Activated gamma-delta T cell (primary cell): ENCODE measurements around the gene MAPT.
"Not testable (repeated sequence)": the region's sequence is repeated elsewhere in the genome, so short reads cannot be mapped to it uniquely, and the experiment has no call there.

Experiments used
- DNase-seq: peaks from one replicate; lab custom pipeline; 2025; lab: John Stamatoyannopoulos, UW

MAPT gene

GRCh38 chr17:45862127-45862526 is 32.2 kb upstream of the MAPT start:
- not testable (repeated sequence) for DNase-seq

- DNase-seq, result no peak
Measured at GRCh38 chr17:45863857-45864654, 30.3 kb upstream of the MAPT start.

- no peak for DNase-seq
Measured at GRCh38 chr17:45867171-45867570, 27.2 kb upstream of the MAPT start.

GRCh38 chr17:45867702-45868101 is 26.7 kb upstream of the MAPT start:
- no peak for DNase-seq

- no peak for DNase-seq
Measured at GRCh38 chr17:45868276-45868675, 26.1 kb upstream of the MAPT start.

- no peak for DNase-seq
Measured at GRCh38 chr17:45869676-45870341, 24.5 kb upstream of the MAPT start.

- no peak for DNase-seq
Measured at GRCh38 chr17:45870342-45870974, 23.9 kb upstream of the MAPT start.

GRCh38 chr17:45871718-45872117 is 22.6 kb upstream of the MAPT start:
- DNase-seq, result no peak

- DNase-seq, result no peak
Measured at GRCh38 chr17:45873728-45874127, 20.6 kb upstream of the MAPT start.

GRCh38 chr17:45874151-45874550 is 20.2 kb upstream of the MAPT start:
- no peak for DNase-seq

- no peak for DNase-seq
Measured at GRCh38 chr17:45876539-45876938, 17.8 kb upstream of the MAPT start.

GRCh38 chr17:45877467-45877866 is 16.9 kb upstream of the MAPT start:
- DNase-seq, result no peak

GRCh38 chr17:45883063-45883462 is 11.3 kb upstream of the MAPT start:
- no peak for DNase-seq

- DNase-seq, result no peak
Measured at GRCh38 chr17:45886852-45887251, 7.5 kb upstream of the MAPT start.

- DNase-seq, result no peak
Measured at GRCh38 chr17:45888392-45888791, 6.0 kb upstream of the MAPT start.

- no peak for DNase-seq
Measured at GRCh38 chr17:45889579-45889978, 4.8 kb upstream of the MAPT start.

- no peak for DNase-seq
Measured at GRCh38 chr17:45893725-45894021, 681 bp upstream of the MAPT start.

- no peak for DNase-seq
Measured at GRCh38 chr17:45895304-45895968, 1.1 kb downstream of the MAPT start.

- DNase-seq, result no peak
Measured at GRCh38 chr17:45895969-45896785, 1.8 kb downstream of the MAPT start.

GRCh38 chr17:45896803-45897693 is 2.7 kb downstream of the MAPT start:
- no peak for DNase-seq

GRCh38 chr17:45900136-45900535 is 5.8 kb downstream of the MAPT start:
- DNase-seq, result no peak
